CMK (cell line): ENCODE measurements around the gene UBR3.
"Not testable (repeated sequence)": the region's sequence is repeated elsewhere in the genome, so short reads cannot be mapped to it uniquely, and the experiment has no call there.

ENCODE experiments used
- DNase-seq: peaks from one replicate; pipeline ENCODE4 v3.0.0-alpha.2; 2010; ENCODE audit warnings: low read depth

Gene UBR3, protein sequence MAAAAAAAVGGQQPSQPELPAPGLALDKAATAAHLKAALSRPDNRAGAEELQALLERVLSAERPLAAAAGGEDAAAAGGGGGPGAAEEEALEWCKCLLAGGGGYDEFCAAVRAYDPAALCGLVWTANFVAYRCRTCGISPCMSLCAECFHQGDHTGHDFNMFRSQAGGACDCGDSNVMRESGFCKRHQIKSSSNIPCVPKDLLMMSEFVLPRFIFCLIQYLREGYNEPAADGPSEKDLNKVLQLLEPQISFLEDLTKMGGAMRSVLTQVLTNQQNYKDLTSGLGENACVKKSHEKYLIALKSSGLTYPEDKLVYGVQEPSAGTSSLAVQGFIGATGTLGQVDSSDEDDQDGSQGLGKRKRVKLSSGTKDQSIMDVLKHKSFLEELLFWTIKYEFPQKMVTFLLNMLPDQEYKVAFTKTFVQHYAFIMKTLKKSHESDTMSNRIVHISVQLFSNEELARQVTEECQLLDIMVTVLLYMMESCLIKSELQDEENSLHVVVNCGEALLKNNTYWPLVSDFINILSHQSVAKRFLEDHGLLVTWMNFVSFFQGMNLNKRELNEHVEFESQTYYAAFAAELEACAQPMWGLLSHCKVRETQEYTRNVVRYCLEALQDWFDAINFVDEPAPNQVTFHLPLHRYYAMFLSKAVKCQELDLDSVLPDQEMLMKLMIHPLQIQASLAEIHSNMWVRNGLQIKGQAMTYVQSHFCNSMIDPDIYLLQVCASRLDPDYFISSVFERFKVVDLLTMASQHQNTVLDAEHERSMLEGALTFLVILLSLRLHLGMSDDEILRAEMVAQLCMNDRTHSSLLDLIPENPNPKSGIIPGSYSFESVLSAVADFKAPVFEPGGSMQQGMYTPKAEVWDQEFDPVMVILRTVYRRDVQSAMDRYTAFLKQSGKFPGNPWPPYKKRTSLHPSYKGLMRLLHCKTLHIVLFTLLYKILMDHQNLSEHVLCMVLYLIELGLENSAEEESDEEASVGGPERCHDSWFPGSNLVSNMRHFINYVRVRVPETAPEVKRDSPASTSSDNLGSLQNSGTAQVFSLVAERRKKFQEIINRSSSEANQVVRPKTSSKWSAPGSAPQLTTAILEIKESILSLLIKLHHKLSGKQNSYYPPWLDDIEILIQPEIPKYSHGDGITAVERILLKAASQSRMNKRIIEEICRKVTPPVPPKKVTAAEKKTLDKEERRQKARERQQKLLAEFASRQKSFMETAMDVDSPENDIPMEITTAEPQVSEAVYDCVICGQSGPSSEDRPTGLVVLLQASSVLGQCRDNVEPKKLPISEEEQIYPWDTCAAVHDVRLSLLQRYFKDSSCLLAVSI (N-terminal part only)

DNA sequence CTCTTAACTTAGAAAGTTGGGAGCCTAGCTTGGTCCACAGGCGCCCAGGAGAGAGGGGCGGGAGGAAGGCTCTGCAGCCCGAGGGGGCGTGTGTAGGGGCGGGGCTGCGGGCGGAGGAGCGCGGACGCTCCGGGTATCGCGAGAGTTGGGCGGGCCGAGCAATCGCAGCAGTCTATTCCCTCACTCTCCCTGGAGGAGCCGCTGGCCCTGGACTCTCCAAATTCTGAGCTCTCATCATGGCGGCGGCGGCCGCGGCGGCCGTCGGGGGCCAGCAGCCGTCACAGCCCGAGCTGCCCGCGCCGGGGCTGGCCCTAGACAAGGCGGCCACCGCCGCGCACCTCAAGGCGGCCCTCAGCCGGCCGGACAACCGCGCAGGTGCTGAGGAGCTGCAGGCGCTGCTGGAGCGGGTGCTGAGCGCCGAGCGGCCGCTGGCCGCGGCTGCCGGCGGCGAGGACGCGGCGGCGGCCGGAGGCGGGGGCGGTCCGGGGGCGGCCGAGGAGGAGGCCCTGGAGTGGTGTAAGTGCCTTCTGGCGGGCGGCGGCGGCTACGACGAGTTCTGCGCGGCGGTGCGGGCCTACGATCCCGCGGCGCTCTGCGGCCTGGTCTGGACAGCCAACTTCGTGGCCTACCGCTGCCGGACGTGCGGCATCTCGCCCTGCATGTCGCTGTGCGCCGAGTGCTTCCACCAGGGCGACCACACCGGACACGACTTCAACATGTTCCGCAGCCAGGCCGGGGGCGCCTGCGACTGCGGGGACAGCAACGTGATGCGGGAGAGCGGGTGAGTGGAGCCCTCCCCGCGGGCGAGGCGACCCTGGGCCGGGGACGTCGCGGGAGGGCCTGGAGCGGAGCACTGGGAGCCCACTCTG, at the start of gene UBR3:
Gene UBR3, plus strand, starts transcription at position 183 of the 869 bp plus-strand sequence. Its CDS starts 54 bp downstream, at position 237.
- DNase-seq: peak; percentile 87

DNA sequence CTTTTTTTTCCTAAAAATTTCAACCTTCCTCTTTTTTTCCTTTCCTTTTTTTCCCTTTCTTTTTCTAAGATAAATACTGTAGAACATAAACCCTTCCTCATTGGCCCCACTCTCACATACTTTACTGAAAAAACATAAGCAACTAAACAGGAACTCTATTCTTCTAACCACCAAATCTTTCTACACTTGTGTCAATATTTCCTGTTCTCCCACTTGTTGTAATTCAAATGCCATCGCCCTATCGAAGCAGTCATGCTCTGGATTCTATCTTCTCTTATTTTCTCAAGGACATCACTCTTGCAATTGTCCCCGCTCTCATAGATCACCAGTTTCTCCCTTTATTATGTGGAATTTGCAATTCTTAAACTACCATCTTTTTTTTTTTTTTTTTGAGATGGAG, 48.8 kb upstream of the UBR3 start:
- DNase-seq: no peak

DNA sequence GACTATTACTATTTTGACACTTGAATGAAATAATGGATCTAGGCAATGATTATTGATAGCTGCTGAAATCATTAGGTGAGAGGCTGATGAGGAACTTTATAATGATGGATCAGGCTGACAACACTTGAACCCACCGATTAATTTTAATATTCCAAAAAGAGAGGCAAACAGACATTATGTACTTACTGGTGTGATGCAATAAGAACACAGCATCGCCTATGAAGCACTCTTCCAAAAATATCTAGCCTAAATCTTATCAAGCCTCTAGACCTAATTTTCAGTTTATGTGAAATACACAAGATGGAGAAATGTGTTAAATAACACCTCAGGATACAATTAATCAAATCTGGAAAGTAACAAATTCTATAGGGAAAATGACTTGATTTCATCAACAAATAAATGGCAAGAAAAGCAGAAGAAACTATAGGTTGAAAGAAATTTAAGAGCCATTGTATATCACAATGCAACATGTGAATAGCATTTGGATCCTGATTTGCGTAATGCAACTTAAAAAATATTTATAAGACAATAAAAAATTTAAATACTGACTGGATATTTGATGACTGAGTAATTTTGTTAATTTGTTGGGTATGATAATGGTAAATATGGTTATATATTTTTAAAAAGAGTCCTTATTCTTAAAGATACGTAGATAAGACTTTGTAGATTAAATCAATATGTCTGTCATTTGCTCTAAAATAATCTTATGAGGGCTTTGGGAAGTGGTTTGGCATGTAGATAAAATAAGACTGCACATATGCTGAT, 45.8 kb upstream of the UBR3 start:
- no peak for DNase-seq

DNA sequence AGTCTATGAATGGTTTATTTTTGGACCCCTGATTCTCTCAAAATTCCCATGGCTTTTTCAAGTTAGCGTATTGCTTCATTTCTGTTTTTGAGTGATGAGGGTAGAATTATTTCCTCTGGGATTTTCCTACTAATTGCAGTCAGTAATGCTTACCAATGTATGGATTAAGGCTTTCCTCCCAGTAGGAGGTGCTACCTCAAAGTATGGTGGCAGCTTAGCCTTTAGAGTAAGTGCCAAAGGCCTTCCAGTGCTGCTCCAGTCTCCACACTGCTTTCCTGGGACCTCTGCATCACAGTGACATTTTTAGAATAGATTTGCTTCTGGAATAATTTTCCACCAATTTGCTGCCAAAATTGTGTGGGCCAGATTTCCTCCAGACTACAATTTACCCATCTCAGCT, 44.7 kb upstream of the UBR3 start:
- DNase-seq: no peak

DNA sequence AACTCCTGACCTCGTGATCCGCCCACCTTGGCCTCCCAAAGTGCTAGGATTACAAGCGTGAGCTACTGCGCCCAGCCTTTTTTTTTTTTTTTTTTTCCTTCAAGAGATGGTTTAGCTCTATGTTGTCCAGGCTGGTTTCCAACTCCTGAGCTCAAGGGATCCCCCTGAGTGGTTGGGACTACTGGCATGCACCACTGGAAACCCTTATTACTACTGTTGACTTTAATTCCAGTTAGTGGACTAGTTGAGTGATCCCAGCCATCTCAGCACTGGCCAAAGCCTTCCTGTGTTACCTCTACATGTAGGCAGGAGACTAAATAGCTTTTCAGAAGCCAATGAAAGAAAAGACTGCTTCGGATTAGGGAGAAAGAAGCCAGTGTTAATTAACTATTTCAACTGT, 36.7 kb upstream of the UBR3 start:
- no peak for DNase-seq

DNA sequence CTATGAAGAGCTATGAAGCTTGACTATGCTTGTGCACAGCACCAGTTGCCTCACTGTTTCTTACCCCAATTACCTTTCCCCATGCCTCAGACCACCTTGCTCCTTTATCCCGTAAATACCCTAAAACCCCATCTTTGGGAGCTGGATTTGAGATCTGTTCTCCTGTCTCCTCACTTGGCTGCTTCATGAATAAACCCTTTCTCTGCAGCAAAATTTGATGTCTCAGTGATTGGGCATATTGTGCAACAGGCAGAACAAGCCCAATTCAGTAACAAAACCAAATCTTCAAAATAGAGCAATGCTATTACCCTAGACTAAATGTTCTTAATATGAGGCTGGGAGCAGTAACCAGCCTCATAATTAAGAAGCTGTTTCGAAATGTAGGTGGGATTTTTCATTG, 32.1 kb upstream of the UBR3 start:
- DNase-seq: no peak

DNA sequence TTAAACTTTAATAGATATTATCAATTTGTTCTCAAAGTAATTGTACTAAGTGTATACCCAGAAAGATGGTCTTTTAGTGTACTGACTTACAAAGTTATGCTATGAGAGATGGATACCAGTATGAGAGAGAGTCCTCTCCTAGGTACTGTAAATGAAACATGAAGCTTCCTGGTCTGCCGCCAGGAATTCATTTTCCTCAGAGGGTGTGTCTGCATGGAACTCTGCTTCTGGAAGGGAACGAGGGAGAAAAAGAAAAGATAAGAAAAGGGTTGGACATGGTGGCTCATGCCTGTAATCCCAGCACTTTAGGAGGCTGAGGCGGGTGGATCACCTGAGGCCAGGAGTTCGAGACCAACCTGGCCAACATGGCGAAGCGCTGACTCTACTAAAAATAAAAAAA, 30.8 kb upstream of the UBR3 start:
- DNase-seq: no peak

DNA sequence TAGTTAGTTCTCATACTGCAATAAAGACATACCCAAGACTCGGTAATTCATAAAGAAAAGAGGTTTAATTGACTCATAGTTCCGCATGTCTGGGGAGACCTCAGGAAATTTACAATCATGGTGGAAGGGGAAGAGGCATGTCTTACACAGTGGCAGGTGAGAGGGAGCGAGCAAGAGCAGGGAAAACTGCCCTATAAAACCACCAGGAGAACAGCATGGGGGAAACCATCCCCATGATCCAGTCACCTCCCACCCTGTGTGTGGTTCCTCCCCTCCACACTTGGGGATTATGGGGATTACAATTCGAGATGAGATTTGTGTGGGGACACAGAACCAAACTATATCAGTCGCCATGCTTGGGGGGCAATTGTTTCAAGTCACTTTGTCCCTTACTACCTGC, 29.7 kb upstream of the UBR3 start:
- DNase-seq: no peak

DNA sequence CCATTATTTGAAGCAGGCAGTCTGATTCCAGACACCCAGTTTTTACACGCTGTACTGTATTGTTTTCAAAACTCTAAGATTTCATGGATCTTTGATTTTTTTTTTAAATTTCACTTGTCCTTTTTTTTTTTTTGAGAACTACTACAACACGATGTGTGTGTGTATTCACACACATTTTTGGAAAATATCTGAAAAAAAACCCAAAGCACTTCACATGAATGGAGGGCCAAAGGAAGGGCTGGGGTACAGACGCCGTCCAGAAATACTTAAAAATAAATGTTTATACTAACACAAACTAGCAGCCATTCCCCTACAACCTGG, 28.9 kb upstream of the UBR3 start:
- no peak for DNase-seq

DNA sequence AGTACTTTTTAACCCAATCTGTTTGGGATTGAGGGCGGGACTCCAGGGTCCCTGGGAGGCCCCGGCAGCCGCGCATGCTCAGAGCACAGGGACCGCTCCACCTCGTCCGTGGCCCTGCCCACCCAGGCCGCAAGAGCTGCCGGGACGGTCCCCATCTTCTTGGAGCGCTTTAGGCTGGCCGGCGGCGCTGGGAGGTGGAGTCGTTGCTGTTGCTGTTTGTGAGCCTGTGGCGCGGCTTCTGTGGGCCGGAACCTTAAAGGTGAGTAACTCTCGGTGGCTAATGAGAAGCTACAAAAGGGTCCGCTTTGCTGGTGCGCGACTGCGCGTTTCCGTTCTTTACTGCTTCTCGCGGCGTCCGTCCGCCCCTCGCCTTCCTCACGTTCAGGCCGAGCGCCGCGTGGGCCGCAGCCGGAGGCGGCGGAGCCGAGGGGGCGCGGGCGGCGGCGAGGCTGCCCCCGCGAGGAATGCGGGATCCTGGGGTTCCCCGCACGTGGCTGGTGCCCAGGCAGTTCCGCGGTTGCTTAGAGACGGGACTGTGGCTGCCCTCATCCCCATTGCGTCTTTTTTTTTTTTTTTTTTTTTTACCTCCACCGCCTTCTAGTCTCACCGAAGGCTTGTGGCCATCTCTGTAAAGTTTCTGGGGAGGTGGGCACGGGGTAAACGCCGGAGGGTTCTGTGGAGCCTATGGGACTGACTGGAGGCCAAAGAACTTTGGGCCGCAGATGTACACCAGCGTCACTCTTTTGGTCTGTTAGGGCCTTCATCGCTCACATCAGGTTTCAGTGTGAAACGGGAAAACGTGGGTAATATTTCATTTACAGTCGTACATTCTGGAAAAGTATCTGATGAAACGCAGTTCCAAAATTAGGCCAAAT, 28.3 kb upstream of the UBR3 start, which contains the start of gene SSB:
Gene SSB, plus strand, starts transcription at position 154 of the 875 bp plus-strand sequence. CDS start 2,090 bp downstream, outside the sequence.
- DNase-seq: peak; percentile 85

DNA sequence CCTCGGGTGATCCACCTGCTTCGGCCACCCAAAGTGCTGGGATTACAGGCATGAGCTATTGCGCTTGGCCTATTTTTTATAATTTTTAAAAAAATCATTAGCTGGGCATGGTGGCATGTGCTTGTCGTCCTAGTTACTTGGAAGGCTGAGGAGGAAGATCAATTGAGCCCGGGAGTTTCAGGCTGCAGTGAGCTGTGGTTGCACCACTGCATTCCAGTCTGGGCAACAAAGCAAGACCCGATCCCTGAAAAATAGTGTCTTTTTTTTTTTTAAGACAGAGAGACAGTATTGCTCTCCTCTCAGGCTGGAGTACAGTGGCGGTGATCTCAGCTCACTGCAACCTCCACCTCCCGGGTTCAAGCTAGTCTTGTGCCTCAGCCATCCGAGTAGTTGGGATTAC, 23.8 kb upstream of the UBR3 start:
- DNase-seq: no peak

DNA sequence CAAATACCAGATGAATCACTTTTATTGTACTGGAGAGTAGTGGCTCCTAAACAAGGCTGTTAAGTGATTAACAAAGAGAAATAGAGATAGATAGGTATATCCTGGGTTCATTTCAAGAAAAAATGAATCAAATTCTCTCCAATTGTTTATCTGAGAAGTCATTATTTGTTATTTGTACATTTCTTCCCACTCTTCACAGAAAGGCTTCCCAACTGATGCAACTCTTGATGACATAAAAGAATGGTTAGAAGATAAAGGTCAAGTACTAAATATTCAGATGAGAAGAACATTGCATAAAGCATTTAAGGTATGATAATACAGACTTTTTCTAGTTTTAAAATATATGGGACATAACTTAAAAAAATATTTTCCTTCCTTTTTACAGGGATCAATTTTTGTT, 20.7 kb upstream of the UBR3 start:
- no peak for DNase-seq

DNA sequence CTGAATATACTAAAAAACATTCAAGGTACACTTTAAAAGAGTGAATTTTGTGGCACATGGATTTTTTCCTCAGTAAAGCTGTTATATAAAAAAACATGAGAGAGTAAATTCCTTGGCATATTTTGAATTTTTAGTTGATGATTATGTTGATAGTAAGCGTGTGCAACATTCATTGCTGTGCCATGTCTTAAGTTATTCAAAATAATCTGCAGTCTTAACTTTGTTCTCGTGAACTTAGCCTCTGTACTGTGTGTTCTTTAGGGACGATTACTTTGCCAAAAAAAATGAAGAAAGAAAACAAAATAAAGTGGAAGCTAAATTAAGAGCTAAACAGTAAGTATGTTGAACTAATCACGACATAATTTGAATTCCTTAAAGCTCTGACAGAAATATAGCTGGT, 19.0 kb upstream of the UBR3 start:
- no peak for DNase-seq

DNA sequence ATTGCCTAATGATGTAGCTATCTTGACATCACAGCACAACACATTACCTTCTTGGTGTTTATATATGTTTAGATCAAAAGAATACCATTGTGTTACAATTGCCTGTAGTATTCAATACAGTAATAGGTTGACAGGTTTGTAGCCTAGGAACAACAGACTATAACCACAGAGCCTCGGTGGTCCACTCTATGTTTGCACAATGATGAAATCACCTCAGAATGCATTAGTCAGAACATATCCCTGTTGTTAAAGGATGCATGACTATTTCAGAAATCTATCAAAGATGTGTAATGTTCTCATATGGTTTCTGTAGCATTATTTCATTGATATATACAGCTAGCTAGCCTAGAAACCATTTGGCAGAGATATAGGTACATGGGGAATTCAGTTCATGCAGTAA, 11.4 kb upstream of the UBR3 start:
- no peak for DNase-seq

DNA sequence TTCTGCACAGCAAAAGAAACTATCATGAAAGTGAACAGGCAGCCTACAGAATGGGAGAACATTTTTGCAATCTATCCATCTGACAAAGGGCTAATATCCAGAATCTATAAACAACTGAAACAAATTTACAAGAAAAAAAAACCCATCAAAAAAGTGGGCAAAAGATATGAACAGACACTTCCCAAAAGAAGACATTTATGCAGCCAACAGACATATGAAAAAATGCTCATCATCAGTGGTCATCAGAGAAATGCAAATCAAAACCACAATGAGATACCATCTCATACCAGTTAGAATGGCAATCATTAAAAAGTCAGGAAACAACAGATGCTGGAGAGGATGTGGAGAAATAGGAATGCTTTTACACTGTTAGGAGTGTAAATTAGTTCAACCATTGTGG, 10.3 kb upstream of the UBR3 start:
- DNase-seq: not testable (repeated sequence)

DNA sequence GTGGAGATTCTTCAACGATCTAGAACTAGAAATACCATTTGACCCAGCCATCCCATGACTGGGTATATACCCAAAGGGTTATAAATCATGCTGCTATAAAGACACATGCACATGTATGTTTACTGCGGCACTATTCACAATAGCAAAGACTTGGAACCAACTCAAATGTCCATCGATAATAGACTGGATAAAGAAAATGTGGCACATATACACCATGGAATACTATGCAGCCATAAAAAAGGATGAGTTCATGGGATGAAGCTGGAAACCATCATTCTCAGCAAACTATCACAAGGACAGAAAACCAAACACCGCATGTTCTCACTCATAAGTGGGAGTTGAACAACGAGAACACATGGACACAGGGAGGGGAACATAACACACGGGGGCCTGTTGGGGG, 9.9 kb upstream of the UBR3 start:
- DNase-seq: not testable (repeated sequence)

DNA sequence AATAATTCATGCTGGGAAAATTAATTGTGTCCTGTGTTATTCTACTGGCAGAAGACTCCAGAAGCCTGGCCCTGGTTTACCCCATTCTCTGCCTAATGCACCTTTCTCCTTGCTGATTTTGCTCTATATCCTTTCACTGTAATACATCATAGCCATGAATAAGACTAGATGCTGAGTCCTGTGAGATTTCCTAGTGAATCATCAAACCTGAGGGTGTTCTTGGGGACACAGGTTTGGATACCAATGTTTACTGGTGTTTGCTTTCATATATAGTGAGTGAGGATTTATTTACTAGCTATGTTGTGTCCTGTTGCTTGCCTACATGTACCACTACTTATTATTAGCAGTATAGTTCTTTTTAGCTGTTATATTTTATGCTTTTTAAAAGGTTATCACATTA, 9.0 kb upstream of the UBR3 start:
- no peak for DNase-seq

DNA sequence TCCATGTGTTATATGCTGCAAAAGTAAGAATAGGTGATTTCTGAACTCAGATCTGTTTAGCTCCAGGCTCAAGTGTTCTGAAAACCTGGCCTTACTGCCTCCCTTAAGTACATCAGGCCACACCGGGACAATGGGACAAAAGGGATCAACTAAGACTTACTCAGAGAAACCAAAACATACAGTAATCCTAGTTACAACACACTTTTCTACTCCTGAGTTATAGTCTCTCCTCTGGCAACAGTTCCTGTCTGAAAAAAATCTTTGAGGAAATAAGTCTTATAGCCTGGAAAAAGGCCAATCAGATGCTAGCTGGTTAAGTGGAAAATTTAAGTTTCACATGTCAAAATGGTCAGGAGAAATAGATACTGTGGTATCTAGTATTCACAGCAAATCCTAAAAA, 8.1 kb upstream of the UBR3 start:
- DNase-seq: no peak

DNA sequence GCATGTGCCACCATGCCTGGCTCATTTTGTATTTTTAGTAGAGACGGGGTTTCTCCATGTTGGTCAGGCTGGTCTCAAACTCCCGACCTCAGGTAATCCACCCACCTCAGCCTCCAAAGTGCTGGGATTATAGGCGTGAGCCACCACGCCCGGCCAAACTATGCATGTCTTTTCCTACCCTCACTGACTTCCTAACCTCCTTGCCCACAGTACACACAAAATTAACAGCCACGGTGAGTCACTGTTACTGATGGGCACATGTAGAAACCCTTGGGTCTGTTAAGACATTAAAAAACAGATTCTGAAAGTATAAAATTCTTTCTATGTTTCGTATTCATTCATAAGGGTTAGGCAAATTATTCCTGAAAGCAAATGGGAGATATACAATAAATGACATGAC, 7.2 kb upstream of the UBR3 start:
- not testable (repeated sequence) for DNase-seq

DNA sequence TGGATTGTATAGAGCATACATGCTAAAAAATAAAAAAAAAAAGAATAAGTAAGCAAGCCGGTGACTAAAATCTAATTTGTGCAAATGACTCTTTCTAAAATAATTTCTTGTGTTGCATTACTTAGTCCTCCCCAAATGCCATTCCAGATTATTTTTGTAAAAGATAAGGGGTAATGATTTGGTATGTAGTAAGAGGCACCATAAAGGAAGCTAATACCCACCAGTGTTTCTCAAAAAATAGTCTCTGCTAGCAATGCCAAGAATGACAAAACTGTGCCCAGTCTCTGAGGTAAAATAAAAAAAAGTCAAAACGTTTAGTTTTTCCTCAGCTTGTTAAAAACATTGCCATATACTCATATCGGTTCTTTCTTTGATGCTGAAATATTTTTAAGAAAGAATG, 5.2 kb upstream of the UBR3 start:
- no peak for DNase-seq
